Caco-2 (cell line): ENCODE measurements around the gene BRAT1. TPM values are rescaled to one million over a fixed set of nuclear protein-coding genes. Genes with fewer than 3 reads are reported as not detected.

ENCODE experiments used
- BruUV-seq: library from RNA; stranded (reverse); fragments of 400-500 nt; replicated peaks from 2 replicates; lab custom pipeline; 2021; lab: Mats Ljungman, UMichigan
- CTCF ChIA-PET: fragments of 300-600 bp; sonication (Branson Sonifier 250); formaldehyde crosslinking; loops from one replicate; lab custom pipeline; 2022; ENCODE audit warnings: antibody characterized with exemption; lab: Charles Lee
- POLR2A ChIA-PET: fragments of 300-600 bp; sonication (Branson Sonifier 250); formaldehyde crosslinking; loops from one replicate; lab custom pipeline; 2022; ENCODE audit warnings: antibody characterized with exemption; lab: Charles Lee
- DNase-seq, 2 experiments: peaks; one replicate each; pipeline versions ENCODE4 v3.0.0 to v3.0.0-alpha.2; 2020 to 2022
- H3K27me3 ChIP-seq: replicated peaks from 2 replicates; pipeline ENCODE4 v1.6.0; 2011; ENCODE audit warnings: low read length; ENCODE audit not compliant: control insufficient read depth, insufficient read depth
- H3K36me3 ChIP-seq: 2 replicates; pipeline ENCODE4 v1.5.1; 2011; ENCODE audit warnings: low read length; ENCODE audit not compliant: control insufficient read depth, insufficient read depth
- H3K4me1 ChIP-seq: fragments of 250-450 bp; sonication (Bioruptor Pico); 2 replicates; pipeline ENCODE4 v1.5.1; 2020; ENCODE audit warnings: mild to moderate bottlenecking
- H3K4me3 ChIP-seq: 2 replicates; pipeline ENCODE4 v1.5.1; 2011; ENCODE audit warnings: low read depth, mild to moderate bottlenecking, control low read depth, low read length
- H3K9me3 ChIP-seq: fragments of 250-450 bp; sonication (Bioruptor Pico); 2 replicates; pipeline ENCODE4 v1.5.1; 2020; ENCODE audit warnings: mild to moderate bottlenecking, moderate library complexity
- H3K27ac Mint-ChIP-seq: one replicate; pipeline ENCODE4 v1.8.0; 2022; ENCODE audit warnings: mixed read lengths; ENCODE audit not compliant: unreplicated experiment
- H3K27me3 Mint-ChIP-seq: one replicate; pipeline ENCODE4 v1.8.0; 2022; ENCODE audit warnings: mixed read lengths; ENCODE audit not compliant: insufficient read depth, unreplicated experiment
- H3K36me3 Mint-ChIP-seq: one replicate; pipeline ENCODE4 v1.8.0; 2022; ENCODE audit warnings: mild to moderate bottlenecking, mixed read lengths; ENCODE audit not compliant: insufficient read depth, unreplicated experiment
- H3K4me1 Mint-ChIP-seq: one replicate; pipeline ENCODE4 v1.8.0; 2022; ENCODE audit warnings: low read depth, mixed read lengths; ENCODE audit not compliant: unreplicated experiment
- H3K4me3 Mint-ChIP-seq: one replicate; pipeline ENCODE4 v1.8.0; 2022; ENCODE audit warnings: mild to moderate bottlenecking, moderate library complexity, mixed read lengths; ENCODE audit not compliant: unreplicated experiment
- H3K9me3 Mint-ChIP-seq: one replicate; pipeline ENCODE4 v1.8.0; 2022; ENCODE audit warnings: mixed read lengths; ENCODE audit not compliant: unreplicated experiment
- CTCF ChIP-seq, 2 experiments: fragments of 200-600 bp in 1 of 2; IDR thresholded peaks; 1 replicate in 1 of 2; 2 replicates in 1 of 2; pipeline versions ENCODE4 v1.5.1 to v1.8.0; 2011 to 2022; ENCODE audit warnings: antibody characterized with exemption in 1 of 2, control low read depth in 1 of 2, inconsistent platforms in 1 of 2, low read depth in 1 of 2, low read length in 1 of 2, mild to moderate bottlenecking in 1 of 2, moderate library complexity in 1 of 2; ENCODE audit not compliant: insufficient read depth in 1 of 2, severe bottlenecking in 1 of 2, unreplicated experiment in 1 of 2
- intact Hi-C: fragments of 100-400 bp; cut with micrococcal nuclease; formaldehyde crosslinking; loops from one replicate; pipeline ENCODE4 v1.10.0; 2022; ENCODE audit not compliant: unreplicated experiment
- microRNA-seq: library from miRNA; unstranded; fragments of <30 nt; microRNA quantifications from one replicate; pipeline ENCODE4 v1.2.0, GENCODE V29; 2022
- total RNA-seq: library from RNA; stranded (reverse); gene quantifications from 2 replicates; pipeline ENCODE4 v1.2.3, GENCODE V29; 2022

Gene BRAT1
- total RNA-seq, 1 experiment from 2014 or later, result 33.5 TPM

GRCh38 chr7:2490181-2490651 is 65.1 kb downstream of the BRAT1 start:
- Mint-ChIP-seq H3K4me3 (no peak overlapping the region), H3K9me3 (peaks cover 17% of the 10 kb centered on the region), H3K36me3 (no peaks in the 10 kb centered on the region), H3K4me1 (peaks cover 7% of the 10 kb centered on the region), H3K27me3 (no peaks in the 10 kb centered on the region), H3K27ac (no peak overlapping the region)
- no peak overlapping the region for H3K4me3 ChIP-seq
- no peaks in the 10 kb centered on the region for H3K9me3 ChIP-seq
- no peak for TF ChIP-seq CTCF (IDR thresholded peaks at IDR 0.05; ENCODE audit: insufficient read depth in 1 of 2, low read depth in 1 of 2, low read length in 1 of 2, severe bottlenecking in 1 of 2, unreplicated experiment in 1 of 2)
- no peaks in the 10 kb centered on the region for H3K36me3 ChIP-seq
- no peaks in the 10 kb centered on the region for H3K27me3 ChIP-seq
- no peak for DNase-seq
- POLR2A ChIA-PET, result no interaction called here
- no peaks in the 10 kb centered on the region for H3K4me1 ChIP-seq
- BruUV-seq, result no TSS peak
- CTCF ChIA-PET, result no interaction called here
- intact Hi-C loops, result no loop called here

DNA sequence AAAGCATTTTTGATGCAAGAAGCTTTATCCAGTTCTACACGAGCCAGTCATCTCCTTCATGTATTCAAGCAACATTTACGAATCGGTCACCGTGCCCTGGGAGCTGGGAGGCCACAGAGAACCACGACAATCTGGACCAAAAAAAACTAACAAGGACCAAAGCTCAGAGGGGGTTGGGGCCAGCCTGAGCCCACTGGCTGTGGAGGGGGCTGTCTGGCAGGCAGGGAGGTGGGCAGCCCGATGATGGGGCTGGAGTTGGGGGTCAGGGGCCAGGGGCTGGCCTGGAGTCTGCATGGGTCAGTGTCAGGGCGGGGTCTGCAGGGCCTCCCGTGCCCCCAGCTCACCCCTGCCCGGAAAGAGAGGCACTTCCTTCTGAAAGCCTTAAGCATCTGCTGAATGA is 66.6 kb downstream of the BRAT1 start:
- H3K4me3 Mint-ChIP-seq, result no peak overlapping the region
- H3K4me1 Mint-ChIP-seq, result peaks cover 6% of the 10 kb centered on the region
- no peaks in the 10 kb centered on the region for H3K9me3 ChIP-seq
- no peaks in the 10 kb centered on the region for H3K4me1 ChIP-seq
- H3K36me3 ChIP-seq, result no peaks in the 10 kb centered on the region
- H3K27me3 ChIP-seq, result no peaks in the 10 kb centered on the region
- no peak for DNase-seq
- intact Hi-C loops, result no loop called here
- no TSS peak for BruUV-seq
- H3K27me3 Mint-ChIP-seq, result no peaks in the 10 kb centered on the region
- H3K36me3 Mint-ChIP-seq, result no peaks in the 10 kb centered on the region
- ChIA-PET POLR2A (no interaction called here), CTCF (no interaction called here)
- peaks cover 17% of the 10 kb centered on the region for H3K9me3 Mint-ChIP-seq
- H3K27ac Mint-ChIP-seq, result no peak overlapping the region
- no peak overlapping the region for H3K4me3 ChIP-seq
- no peak for TF ChIP-seq CTCF (IDR thresholded peaks at IDR 0.05; ENCODE audit: insufficient read depth in 1 of 2, low read depth in 1 of 2, low read length in 1 of 2, severe bottlenecking in 1 of 2, unreplicated experiment in 1 of 2)

- Mint-ChIP-seq H3K36me3 (no peaks in the 10 kb centered on the region), H3K27me3 (no peaks in the 10 kb centered on the region), H3K4me1 (peaks cover 1% of the 10 kb centered on the region), H3K27ac (no peak overlapping the region), H3K9me3 (peaks cover 17% of the 10 kb centered on the region), H3K4me3 (no peak overlapping the region)
- H3K9me3 ChIP-seq, result 0 out of 2 replicates have a peak, but pooled peaks cover 2% of the 10 kb centered on the region
- no peaks in the 10 kb centered on the region for H3K4me1 ChIP-seq
- H3K36me3 ChIP-seq, result no peaks in the 10 kb centered on the region
- intact Hi-C loops, result no loop called here
- BruUV-seq, result no TSS peak
- no peak for DNase-seq
- CTCF ChIA-PET, result no interaction called here
- TF ChIP-seq CTCF (IDR thresholded peaks at IDR 0.05; ENCODE audit: insufficient read depth in 1 of 2, low read depth in 1 of 2, low read length in 1 of 2, severe bottlenecking in 1 of 2, unreplicated experiment in 1 of 2), result no peak
- no peak overlapping the region for H3K4me3 ChIP-seq
- POLR2A ChIA-PET, result no interaction called here
- no peaks in the 10 kb centered on the region for H3K27me3 ChIP-seq
These were observed 67.1 kb downstream of the BRAT1 start for GRCh38 chr7:2488272-2488645.

Small RNA genes within 50 kb of the gene (microRNA-seq; reads per million reads assigned to microRNA genes)
- gene MIR4648, result not detected

Other genes starting within 250 kb of the BRAT1 start
- gene SNX8, start 241.1 kb downstream of the BRAT1 start, total RNA-seq, result 82.0 and 86.6 TPM in 2 replicates
- gene EIF3B, start 200.7 kb downstream of the BRAT1 start, total RNA-seq, result 306 and 314 TPM in 2 replicates
- gene CHST12, start 151.9 kb downstream of the BRAT1 start, total RNA-seq, result 26.0 and 28.0 TPM in 2 replicates
- not detected in 2 replicates for gene GRIFIN, start 79.1 kb downstream of the BRAT1 start, total RNA-seq
- 4.5 and 5.1 TPM in 2 replicates for gene LFNG, start 35.8 kb downstream of the BRAT1 start, total RNA-seq
- gene IQCE, start 3.5 kb upstream of the BRAT1 start, total RNA-seq, result 13.4 and 18.7 TPM in 2 replicates
- 57.3 and 58.6 TPM in 2 replicates for gene TTYH3, start 76.5 kb upstream of the BRAT1 start, total RNA-seq
- gene AMZ1, start 132.7 kb upstream of the BRAT1 start, total RNA-seq, result 0.07 and 0.11 TPM in 2 replicates